ENCODE data around the gene HERC2. TPM values are rescaled to one million over a fixed set of nuclear protein-coding genes. Genes with fewer than 3 reads are reported as not detected.
"Not testable (repeated sequence)": the region's sequence is repeated elsewhere in the genome, so short reads cannot be mapped to it uniquely, and the experiment has no call there.

HERC2 gene
- total and polyA plus RNA-seq, 2 donors: 37.9 to 50.1 TPM

- H3K4me3 ChIP-seq (ENCODE audit: low read depth, low read length); H3K27ac ChIP-seq (ENCODE audit: low read depth); H3K4me1 ChIP-seq (ENCODE audit: insufficient read depth); H3K36me3 ChIP-seq (ENCODE audit: insufficient read depth); DNase-seq (ENCODE audit: extremely low spot score): not testable (repeated sequence)
- whole genome bisulfite sequencing: 96% methylated on average over 7 of the region's 23 CpGs
These were observed 119.9 kb downstream of the HERC2 start for GRCh38 chr15:28202124-28202523.

- not testable (repeated sequence) for H3K4me3 ChIP-seq (ENCODE audit: low read depth, low read length); H3K36me3 ChIP-seq (ENCODE audit: insufficient read depth); H3K4me1 ChIP-seq (ENCODE audit: insufficient read depth); H3K27ac ChIP-seq (ENCODE audit: low read depth); DNase-seq (ENCODE audit: extremely low spot score)
- 90% methylated on average over 2 of the region's 2 CpGs for WGBS
These were observed 123.8 kb downstream of the HERC2 start for GRCh38 chr15:28198215-28198614.

GRCh38 chr15:28197694-28198093 is 124.3 kb downstream of the HERC2 start:
- not testable (repeated sequence) for H3K27ac ChIP-seq (ENCODE audit: low read depth); H3K36me3 ChIP-seq (ENCODE audit: insufficient read depth); H3K4me3 ChIP-seq (ENCODE audit: low read depth, low read length); H3K4me1 ChIP-seq (ENCODE audit: insufficient read depth); DNase-seq (ENCODE audit: extremely low spot score)
- WGBS: 90% methylated on average over 3 of the region's 4 CpGs

DNA sequence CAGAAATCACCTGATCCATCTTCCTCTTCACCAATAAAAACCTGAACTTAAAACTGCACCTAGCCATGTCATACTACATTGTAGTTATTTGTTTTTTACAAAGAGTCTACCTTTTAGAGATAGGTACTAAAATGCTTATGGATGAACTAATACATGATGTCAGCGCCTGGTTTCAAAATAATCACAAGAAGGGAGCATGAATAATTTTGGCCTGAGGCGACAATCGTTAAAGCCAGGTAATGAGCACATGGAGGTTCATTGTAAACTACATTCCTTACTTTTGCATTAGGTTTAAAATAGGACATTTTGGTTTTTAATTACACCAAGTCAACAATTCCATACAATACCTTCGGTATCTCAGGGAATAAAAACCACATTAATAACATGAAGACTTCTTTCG is 125.4 kb downstream of the HERC2 start:
- H3K36me3 ChIP-seq (ENCODE audit: insufficient read depth); H3K4me3 ChIP-seq (ENCODE audit: low read depth, low read length); H3K4me1 ChIP-seq (ENCODE audit: insufficient read depth); DNase-seq (ENCODE audit: extremely low spot score); H3K27ac ChIP-seq (ENCODE audit: low read depth): not testable (repeated sequence)
- WGBS: 91% methylated on average over 5 of the region's 5 CpGs

- DNase-seq (ENCODE audit: extremely low spot score): no peak
- H3K4me3 ChIP-seq (ENCODE audit: low read depth, low read length): no peak overlapping the region
- WGBS: 62% methylated on average over 1 of the region's 1 CpG
- H3K4me1 ChIP-seq (ENCODE audit: insufficient read depth): no peaks in the 10 kb centered on the region
- no peak overlapping the region for H3K27ac ChIP-seq (ENCODE audit: low read depth)
- H3K36me3 ChIP-seq (ENCODE audit: insufficient read depth): peaks cover 2% of the 10 kb centered on the region
These were observed 129.2 kb downstream of the HERC2 start for GRCh38 chr15:28192772-28193171.

- WGBS: 43% methylated on average over 15 of the region's 15 CpGs
- H3K4me3 ChIP-seq (ENCODE audit: low read depth, low read length): no peak overlapping the region
- DNase-seq (ENCODE audit: extremely low spot score): no peak
- H3K36me3 ChIP-seq (ENCODE audit: insufficient read depth): peaks cover 2% of the 10 kb centered on the region
- no peaks in the 10 kb centered on the region for H3K4me1 ChIP-seq (ENCODE audit: insufficient read depth)
- H3K27ac ChIP-seq (ENCODE audit: low read depth): no peak overlapping the region
These were observed 130.1 kb downstream of the HERC2 start for GRCh38 chr15:28191832-28192231.

DNA sequence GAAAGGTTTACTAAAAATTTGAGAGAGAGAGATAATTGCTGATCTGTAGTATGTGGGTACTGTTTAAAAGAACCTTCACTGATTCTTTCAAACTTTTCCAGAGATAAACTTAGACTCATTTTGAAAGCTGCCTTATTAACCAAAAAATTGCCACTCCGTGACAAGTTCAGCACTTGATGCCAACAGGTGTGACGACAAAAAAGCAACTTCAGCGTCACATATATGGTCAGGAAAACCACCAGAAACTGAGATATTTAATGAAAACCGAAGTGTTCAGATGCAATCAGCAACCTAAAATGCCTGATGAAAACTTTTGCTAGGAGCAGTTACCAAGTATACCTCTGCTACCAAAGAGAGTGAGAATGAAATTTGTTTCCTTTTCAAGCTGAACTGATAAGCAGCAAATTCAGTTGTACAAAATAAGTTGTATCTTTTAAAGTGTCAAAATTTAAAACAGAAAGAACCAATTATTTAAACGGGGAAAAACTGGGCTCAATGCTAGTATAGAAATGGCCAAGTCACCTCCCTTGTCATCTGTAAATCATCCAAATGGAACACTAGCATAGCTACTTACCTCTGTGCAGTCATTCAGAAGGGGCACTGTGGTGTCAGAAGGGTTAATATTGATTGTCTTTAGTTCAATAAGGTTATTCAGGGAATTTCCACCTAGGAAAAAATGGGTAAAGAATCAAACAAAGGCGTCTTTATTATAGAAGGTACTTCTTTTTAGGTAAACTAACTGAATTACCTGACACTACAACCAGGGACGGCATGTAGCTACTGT is 131.4 kb downstream of the HERC2 start:
- Histone ChIP-seq H3K27ac (ENCODE audit: low read depth) (no peak overlapping the region), H3K36me3 (ENCODE audit: insufficient read depth) (peaks cover 2% of the 10 kb centered on the region), H3K4me1 (ENCODE audit: insufficient read depth) (no peaks in the 10 kb centered on the region), H3K4me3 (ENCODE audit: low read depth, low read length) (no peak overlapping the region)
- WGBS: 90% methylated on average over 7 of the region's 7 CpGs
- no peak for DNase-seq (ENCODE audit: extremely low spot score)

GRCh38 chr15:28185148-28185895 is 136.7 kb downstream of the HERC2 start:
- DNase-seq (ENCODE audit: extremely low spot score): no peak
- Histone ChIP-seq H3K4me1 (ENCODE audit: insufficient read depth) (no peaks in the 10 kb centered on the region), H3K36me3 (ENCODE audit: insufficient read depth) (peaks cover 5% of the 10 kb centered on the region), H3K27ac (ENCODE audit: low read depth) (no peak overlapping the region), H3K4me3 (ENCODE audit: low read depth, low read length) (no peak overlapping the region)
- 88% methylated on average over 9 of the region's 9 CpGs for WGBS

- Histone ChIP-seq H3K27ac (ENCODE audit: low read depth) (no peak overlapping the region), H3K36me3 (ENCODE audit: insufficient read depth) (peaks cover 5% of the 10 kb centered on the region), H3K4me3 (ENCODE audit: low read depth, low read length) (no peak overlapping the region), H3K4me1 (ENCODE audit: insufficient read depth) (no peaks in the 10 kb centered on the region)
- 83% methylated on average over 2 of the region's 2 CpGs for WGBS
- DNase-seq (ENCODE audit: extremely low spot score): no peak
These were observed 137.8 kb downstream of the HERC2 start for GRCh38 chr15:28184166-28184565.

DNA sequence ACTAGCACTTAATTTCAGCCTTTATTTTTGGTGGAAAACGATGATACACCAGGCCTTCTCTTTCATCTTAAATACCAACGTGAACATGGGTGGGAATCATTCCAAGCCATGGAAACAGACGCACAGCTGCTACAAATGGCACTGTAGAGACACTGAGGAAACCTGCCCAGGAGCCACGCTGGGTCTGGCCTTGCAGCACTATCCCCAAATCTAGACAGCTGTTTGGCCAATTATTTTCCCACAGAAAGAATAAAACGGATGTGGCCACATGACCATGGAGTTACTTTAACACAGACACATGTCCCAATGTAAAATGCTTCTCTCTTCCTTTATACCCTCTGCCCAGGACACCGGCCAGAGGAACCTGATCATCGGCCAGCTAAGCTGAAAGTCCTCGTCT is 139.2 kb downstream of the HERC2 start:
- no peak overlapping the region for H3K27ac ChIP-seq (ENCODE audit: low read depth)
- DNase-seq (ENCODE audit: extremely low spot score): no peak
- H3K4me1 ChIP-seq (ENCODE audit: insufficient read depth): no peaks in the 10 kb centered on the region
- H3K4me3 ChIP-seq (ENCODE audit: low read depth, low read length): no peak overlapping the region
- 89% methylated on average over 8 of the region's 8 CpGs for WGBS
- peaks cover 3% of the 10 kb centered on the region for H3K36me3 ChIP-seq (ENCODE audit: insufficient read depth)

GRCh38 chr15:28182216-28182615 is 139.8 kb downstream of the HERC2 start:
- no peak for DNase-seq (ENCODE audit: extremely low spot score)
- Histone ChIP-seq H3K4me1 (ENCODE audit: insufficient read depth) (no peaks in the 10 kb centered on the region), H3K36me3 (ENCODE audit: insufficient read depth) (peaks cover 3% of the 10 kb centered on the region), H3K4me3 (ENCODE audit: low read depth, low read length) (no peak overlapping the region), H3K27ac (ENCODE audit: low read depth) (no peak overlapping the region)
- 91% methylated on average over 8 of the region's 8 CpGs for WGBS

DNA sequence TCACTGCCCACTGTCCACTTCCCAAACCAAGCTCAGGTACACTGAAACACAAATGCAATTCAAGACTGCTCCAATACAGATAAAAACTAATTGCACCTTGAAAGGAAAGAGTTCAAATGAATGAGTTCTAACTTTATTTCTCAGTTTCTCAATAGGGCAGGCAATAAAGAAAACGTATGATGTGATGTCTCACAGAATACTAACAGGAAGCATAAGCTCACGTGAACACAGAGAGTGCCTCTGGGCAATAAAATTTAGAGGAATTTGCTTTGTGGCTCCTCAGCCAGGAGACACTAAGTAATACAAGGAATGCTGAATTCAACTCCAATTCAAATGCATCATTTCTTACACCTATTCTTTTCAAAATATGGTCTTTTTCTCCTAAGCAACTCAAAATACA is 140.6 kb downstream of the HERC2 start:
- whole genome bisulfite sequencing: 57% methylated on average over 2 of the region's 2 CpGs
- Histone ChIP-seq H3K4me1 (ENCODE audit: insufficient read depth) (no peaks in the 10 kb centered on the region), H3K4me3 (ENCODE audit: low read depth, low read length) (no peak overlapping the region), H3K27ac (ENCODE audit: low read depth) (no peak overlapping the region), H3K36me3 (ENCODE audit: insufficient read depth) (peaks cover 6% of the 10 kb centered on the region)
- no peak for DNase-seq (ENCODE audit: extremely low spot score)

DNA sequence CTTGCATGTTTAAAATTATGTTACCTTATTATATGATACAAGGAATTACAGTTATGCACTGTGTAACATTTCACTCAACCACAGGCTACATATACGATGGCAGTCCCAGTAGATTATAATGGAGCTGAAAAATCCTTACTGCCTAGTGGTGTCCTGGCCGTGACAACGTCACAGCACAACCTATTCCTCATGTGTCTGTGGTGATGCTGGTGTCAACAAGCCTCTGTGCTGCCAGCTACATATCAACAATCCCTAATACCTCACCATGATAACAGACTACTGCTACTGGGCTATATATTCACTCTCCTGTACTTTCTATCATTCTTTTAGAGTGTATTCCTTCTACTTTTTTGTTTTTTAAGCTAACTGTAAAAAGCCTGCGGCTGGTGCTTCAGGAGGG is 142.7 kb downstream of the HERC2 start:
- H3K4me3 ChIP-seq (ENCODE audit: low read depth, low read length): no peak overlapping the region
- no peak for DNase-seq (ENCODE audit: extremely low spot score)
- H3K27ac ChIP-seq (ENCODE audit: low read depth): no peak overlapping the region
- peaks cover 6% of the 10 kb centered on the region for H3K36me3 ChIP-seq (ENCODE audit: insufficient read depth)
- H3K4me1 ChIP-seq (ENCODE audit: insufficient read depth): no peaks in the 10 kb centered on the region
- 80% methylated on average over 4 of the region's 4 CpGs for WGBS

DNA sequence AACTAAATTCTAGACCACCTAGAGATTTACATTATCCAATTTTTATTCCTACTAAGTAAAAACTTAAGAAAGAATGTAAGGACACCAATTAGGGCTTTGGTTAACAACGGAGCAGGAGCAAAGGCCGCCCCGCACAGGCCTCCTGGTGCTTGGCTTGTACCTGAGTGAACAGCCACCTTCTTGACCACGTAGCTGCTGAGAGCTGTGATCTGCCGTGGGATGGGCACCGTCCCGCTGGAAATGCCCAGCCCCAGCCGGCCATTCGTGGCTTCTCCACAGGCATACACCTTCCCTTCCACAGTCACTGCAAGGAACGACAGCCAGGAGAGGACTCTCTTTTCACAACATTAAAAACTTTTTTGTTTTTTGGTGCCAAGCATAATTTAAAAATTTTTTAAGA is 143.3 kb downstream of the HERC2 start:
- WGBS: 93% methylated on average over 10 of the region's 10 CpGs
- peaks cover 6% of the 10 kb centered on the region for H3K36me3 ChIP-seq (ENCODE audit: insufficient read depth)

More for the DNA sequence above, 143.3 kb downstream of the HERC2 start:
- no peak for DNase-seq (ENCODE audit: extremely low spot score)
- H3K4me3 ChIP-seq (ENCODE audit: low read depth, low read length): no peak overlapping the region
- H3K27ac ChIP-seq (ENCODE audit: low read depth): no peak overlapping the region
- H3K4me1 ChIP-seq (ENCODE audit: insufficient read depth): no peaks in the 10 kb centered on the region
